PC-9 (cell line): Measurements from ENCODE around the gene CDC16. TPM values are rescaled to one million over a fixed set of nuclear protein-coding genes. Genes with fewer than 3 reads are reported as not detected.

Experiments
- BruUV-seq: library from RNA; stranded (reverse); fragments of 400-500 nt; replicated peaks from 2 replicates; lab custom pipeline; 2021; lab: Mats Ljungman, UMichigan
- CTCF ChIA-PET: fragments of 300-600 bp; sonication (Branson Sonifier 250); formaldehyde crosslinking; loops from one replicate; lab custom pipeline; 2022; ENCODE audit warnings: antibody characterized with exemption; lab: Charles Lee
- POLR2A ChIA-PET: fragments of 300-600 bp; sonication (Branson Sonifier 250); formaldehyde crosslinking; loops from one replicate; lab custom pipeline; 2022; ENCODE audit warnings: antibody characterized with exemption; ENCODE audit not compliant: unreplicated experiment; lab: Charles Lee
- DNase-seq, 2 experiments: peaks; one replicate each; pipeline versions ENCODE4 v3.0.0 to v3.0.0-alpha.2; 2015 to 2022; ENCODE audit warnings: mixed read lengths in 1 of 2
- H2AFZ ChIP-seq: fragments of 200-600 bp; sonication (generic); 2 replicates; pipeline ENCODE4 v1.8.1; 2017; ENCODE audit warnings: antibody characterized with exemption
- H3F3A ChIP-seq: fragments of 200-600 bp; sonication (generic); 2 replicates; pipeline ENCODE4 v1.8.1; 2017; ENCODE audit warnings: antibody characterized with exemption, mild to moderate bottlenecking, low read depth; ENCODE audit not compliant: insufficient read depth
- H3K27ac ChIP-seq: fragments of 200-600 bp; sonication (generic); 2 replicates; pipeline ENCODE4 v1.6.1; 2016; ENCODE audit warnings: mixed run types
- H3K27me3 ChIP-seq: fragments of 200-600 bp; sonication (generic); 2 replicates; pipeline ENCODE4 v1.6.1; 2016; ENCODE audit warnings: low read depth, mixed run types; ENCODE audit not compliant: insufficient read depth
- H3K36me3 ChIP-seq: fragments of 200-600 bp; sonication (generic); 2 replicates; pipeline ENCODE4 v1.6.1; 2016; ENCODE audit warnings: low read depth, mixed run types
- H3K4me1 ChIP-seq: fragments of 200-600 bp; sonication (generic); replicated peaks from 2 replicates; pipeline ENCODE4 v1.6.1; 2016; ENCODE audit warnings: mixed run types; ENCODE audit not compliant: insufficient read depth
- H3K4me2 ChIP-seq: fragments of 200-600 bp; sonication (generic); 2 replicates; pipeline ENCODE4 v1.6.1; 2017; ENCODE audit warnings: mixed run types
- H3K4me3 ChIP-seq: fragments of 200-600 bp; sonication (generic); 2 replicates; pipeline ENCODE4 v1.6.1; 2016; ENCODE audit warnings: mixed run types
- H3K79me2 ChIP-seq: fragments of 200-600 bp; sonication (generic); 2 replicates; pipeline ENCODE4 v1.6.1; 2017; ENCODE audit warnings: low read depth, mixed run types
- H3K9me2 ChIP-seq: fragments of 200-600 bp; sonication (generic); 2 replicates; pipeline ENCODE4 v1.8.1; 2017; ENCODE audit warnings: mild to moderate bottlenecking; ENCODE audit not compliant: insufficient read depth
- H3K9me3 ChIP-seq: fragments of 200-600 bp; sonication (generic); 2 replicates; pipeline ENCODE4 v1.8.1; 2016; ENCODE audit warnings: low read depth; ENCODE audit not compliant: insufficient read depth
- H4K20me1 ChIP-seq: fragments of 200-600 bp; sonication (generic); 2 replicates; pipeline ENCODE4 v1.8.1; 2017; ENCODE audit not compliant: insufficient read depth
- EZH2 ChIP-seq: fragments of 200-600 bp; sonication (generic); IDR thresholded peaks from 2 replicates; pipeline ENCODE4 v1.8.0; 2017; ENCODE audit warnings: antibody characterized with exemption, low read depth
- intact Hi-C: fragments of 100-400 bp; cut with micrococcal nuclease; formaldehyde crosslinking; loops from one replicate; pipeline ENCODE4 v1.10.0; 2022; ENCODE audit not compliant: unreplicated experiment
- total RNA-seq: library from RNA; stranded (reverse); gene quantifications from 2 replicates; pipeline ENCODE4 v1.2.3, GENCODE V29; 2021
- TF ChIP-seq, protein P1 (sequence below): fragments of 200-600 bp; sonication (generic); conservative IDR thresholded peaks from 2 replicates; pipeline ENCODE4 v1.6.1; 2017; ENCODE audit warnings: mixed run types, antibody characterized with exemption, mild to moderate bottlenecking, moderate library complexity

CDC16 gene
- total RNA-seq, 1 experiment from 2014 or later: 56.8 TPM

DNA sequence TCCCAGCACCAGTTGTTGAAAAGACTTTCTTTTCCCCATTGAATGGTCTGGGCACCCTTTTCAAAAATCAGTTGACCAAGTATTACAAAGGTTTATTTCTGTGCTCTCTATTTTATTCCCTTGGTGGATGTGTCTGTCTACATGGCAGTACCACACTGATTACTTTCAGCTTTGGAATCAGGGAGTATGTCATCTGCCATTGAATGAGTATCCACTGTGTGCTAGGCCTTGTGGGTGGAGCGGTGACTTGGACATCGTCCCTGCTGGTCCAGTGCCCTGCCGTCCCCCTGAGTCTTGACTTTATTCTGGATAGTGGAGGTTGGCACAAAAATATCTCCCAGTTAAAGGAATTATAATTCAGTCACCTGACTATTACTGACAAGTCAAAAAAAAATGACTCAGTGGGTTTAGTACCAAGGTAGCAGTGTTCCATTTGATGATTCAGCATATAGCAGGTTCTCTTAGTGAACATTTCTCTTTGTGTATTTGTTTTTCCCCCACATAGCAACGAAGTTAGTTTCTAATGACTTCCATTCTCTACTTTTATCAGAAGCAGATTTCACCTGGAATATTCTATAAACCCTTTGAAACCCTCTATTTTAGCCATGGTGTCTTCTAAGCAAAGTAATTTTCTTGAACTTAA, 50.6 kb downstream of the CDC16 start:
- no peak for DNase-seq
- Histone ChIP-seq H3K4me2 (no peak overlapping the region), H3K79me2 (peaks cover 35% of the 10 kb centered on the region), H3K27me3 (no peaks in the 10 kb centered on the region), H3K9me2 (no peaks in the 10 kb centered on the region), H3K4me3 (no peak overlapping the region), H2AFZ (no peak overlapping the region), H3K36me3 (peaks cover 30% of the 10 kb centered on the region), H3K9me3 (no peaks in the 10 kb centered on the region), H4K20me1 (no peaks in the 10 kb centered on the region; the same call in 1 of the 2 replicates), H3K27ac (no peak overlapping the region), H3K4me1 (peaks cover 14% of the 10 kb centered on the region; the same call in 1 of the 2 replicates), H3F3A (peaks cover 14% of the 10 kb centered on the region)
- intact Hi-C loops: no loop called here
- ChIA-PET POLR2A (no interaction called here), CTCF (no interaction called here)
- no peak for TF ChIP-seq EZH2
- TF ChIP-seq, protein P1, sequence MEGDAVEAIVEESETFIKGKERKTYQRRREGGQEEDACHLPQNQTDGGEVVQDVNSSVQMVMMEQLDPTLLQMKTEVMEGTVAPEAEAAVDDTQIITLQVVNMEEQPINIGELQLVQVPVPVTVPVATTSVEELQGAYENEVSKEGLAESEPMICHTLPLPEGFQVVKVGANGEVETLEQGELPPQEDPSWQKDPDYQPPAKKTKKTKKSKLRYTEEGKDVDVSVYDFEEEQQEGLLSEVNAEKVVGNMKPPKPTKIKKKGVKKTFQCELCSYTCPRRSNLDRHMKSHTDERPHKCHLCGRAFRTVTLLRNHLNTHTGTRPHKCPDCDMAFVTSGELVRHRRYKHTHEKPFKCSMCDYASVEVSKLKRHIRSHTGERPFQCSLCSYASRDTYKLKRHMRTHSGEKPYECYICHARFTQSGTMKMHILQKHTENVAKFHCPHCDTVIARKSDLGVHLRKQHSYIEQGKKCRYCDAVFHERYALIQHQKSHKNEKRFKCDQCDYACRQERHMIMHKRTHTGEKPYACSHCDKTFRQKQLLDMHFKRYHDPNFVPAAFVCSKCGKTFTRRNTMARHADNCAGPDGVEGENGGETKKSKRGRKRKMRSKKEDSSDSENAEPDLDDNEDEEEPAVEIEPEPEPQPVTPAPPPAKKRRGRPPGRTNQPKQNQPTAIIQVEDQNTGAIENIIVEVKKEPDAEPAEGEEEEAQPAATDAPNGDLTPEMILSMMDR: no peak
- no TSS peak for BruUV-seq

- Histone ChIP-seq H3K27me3 (no peaks in the 10 kb centered on the region), H3K9me2 (no peaks in the 10 kb centered on the region), H3K4me2 (no peak overlapping the region), H3K79me2 (peaks cover 35% of the 10 kb centered on the region), H3K36me3 (peaks cover 30% of the 10 kb centered on the region), H2AFZ (no peak overlapping the region), H3K4me3 (no peak overlapping the region), H4K20me1 (no peaks in the 10 kb centered on the region; the same call in 1 of the 2 replicates), H3F3A (peaks cover 11% of the 10 kb centered on the region), H3K4me1 (peaks cover 11% of the 10 kb centered on the region; the same call in 1 of the 2 replicates), H3K27ac (no peak overlapping the region), H3K9me3 (no peaks in the 10 kb centered on the region)
- CTCF ChIA-PET: no interaction called here
- intact Hi-C loops: no loop called here
- TF ChIP-seq EZH2: no peak
- TF ChIP-seq, protein P1: no peak
- POLR2A ChIA-PET: no interaction called here
- DNase-seq: no peak
- BruUV-seq: no TSS peak
These were observed 52.1 kb downstream of the CDC16 start for GRCh38 chr13:114286808-114287207.

DNA sequence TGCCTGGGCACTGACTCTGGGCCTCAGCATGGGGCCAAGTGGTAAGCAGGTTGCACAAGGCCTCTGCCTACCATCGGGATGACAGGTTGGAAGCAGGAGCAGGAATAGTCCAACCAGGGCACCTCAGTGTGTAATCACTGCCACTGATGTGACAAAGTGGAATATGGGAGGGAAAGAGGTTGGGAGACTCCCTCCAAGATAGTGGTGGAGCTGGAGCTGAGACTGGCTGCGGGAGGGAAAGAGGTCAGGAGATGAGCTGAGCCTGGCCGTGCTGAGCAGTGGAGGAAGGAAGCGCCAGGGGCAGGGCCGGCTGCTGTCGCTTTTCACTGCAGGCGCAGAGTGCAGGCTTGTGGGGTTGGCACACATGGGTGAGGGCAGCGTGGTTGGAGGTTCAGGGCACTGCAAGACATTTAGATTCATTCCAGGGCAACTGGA, 53.5 kb downstream of the CDC16 start:
- H3K4me3 ChIP-seq: no peak overlapping the region
- H3K27ac ChIP-seq: no peak overlapping the region
- H4K20me1 ChIP-seq: no peaks in the 10 kb centered on the region; the same call in 1 of the 2 replicates
- peaks cover 6% of the 10 kb centered on the region for H3F3A ChIP-seq
- intact Hi-C loops: no loop called here
- CTCF ChIA-PET: no interaction called here
- peaks cover 24% of the 10 kb centered on the region for H3K79me2 ChIP-seq
- DNase-seq: no peak
- H3K4me1 ChIP-seq: peaks cover 5% of the 10 kb centered on the region; the same call in 1 of the 2 replicates
- H3K9me2 ChIP-seq: no peaks in the 10 kb centered on the region
- H3K27me3 ChIP-seq: no peaks in the 10 kb centered on the region
- TF ChIP-seq EZH2: no peak
- TF ChIP-seq, protein P1: no peak
- peaks cover 30% of the 10 kb centered on the region for H3K36me3 ChIP-seq
- no peak overlapping the region for H2AFZ ChIP-seq
- BruUV-seq: no TSS peak
- POLR2A ChIA-PET: no interaction called here
- H3K4me2 ChIP-seq: no peak overlapping the region
- H3K9me3 ChIP-seq: no peaks in the 10 kb centered on the region
